NCI-H345 treated with DMSO at 0.1 percent for 48 hours (cell line): ENCODE measurements around the gene MOAP1.
A peak's percentile ranks its signal among the peaks of the same experiment; 100 is the strongest.
"Not testable (repeated sequence)": the region's sequence is repeated elsewhere in the genome, so short reads cannot be mapped to it uniquely, and the experiment has no call there.

Experiments used
- DNase-seq: peaks from one replicate; lab custom pipeline; 2025; ENCODE audit not compliant: unreplicated experiment; lab: John Stamatoyannopoulos, UW

MOAP1 gene

GRCh38 chr14:93150227-93151208, 34.2 kb downstream of the MOAP1 start:
- no peak for DNase-seq

DNA sequence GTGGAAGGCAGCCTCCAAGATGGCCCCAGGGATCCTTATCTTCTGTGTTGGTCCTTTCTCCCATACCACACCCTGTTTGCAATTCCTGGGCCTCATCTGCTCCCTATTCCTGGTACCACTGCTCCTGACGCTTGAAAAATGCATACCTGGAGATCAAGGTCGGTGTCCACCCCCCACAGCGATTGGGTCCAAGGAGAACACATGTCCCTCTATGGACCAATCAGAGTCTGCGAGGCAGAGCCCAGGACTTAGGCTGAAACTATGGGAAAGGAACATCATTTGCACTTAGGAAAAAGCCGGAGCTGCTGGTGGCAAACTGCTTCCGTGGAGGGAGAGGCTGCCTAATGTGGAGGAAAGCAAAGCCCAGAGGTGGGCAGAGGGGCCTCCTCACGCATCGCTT, 35.7 kb downstream of the MOAP1 start:
- DNase-seq, result no peak

GRCh38 chr14:93146119-93146518, 38.6 kb downstream of the MOAP1 start:
- no peak for DNase-seq

DNA sequence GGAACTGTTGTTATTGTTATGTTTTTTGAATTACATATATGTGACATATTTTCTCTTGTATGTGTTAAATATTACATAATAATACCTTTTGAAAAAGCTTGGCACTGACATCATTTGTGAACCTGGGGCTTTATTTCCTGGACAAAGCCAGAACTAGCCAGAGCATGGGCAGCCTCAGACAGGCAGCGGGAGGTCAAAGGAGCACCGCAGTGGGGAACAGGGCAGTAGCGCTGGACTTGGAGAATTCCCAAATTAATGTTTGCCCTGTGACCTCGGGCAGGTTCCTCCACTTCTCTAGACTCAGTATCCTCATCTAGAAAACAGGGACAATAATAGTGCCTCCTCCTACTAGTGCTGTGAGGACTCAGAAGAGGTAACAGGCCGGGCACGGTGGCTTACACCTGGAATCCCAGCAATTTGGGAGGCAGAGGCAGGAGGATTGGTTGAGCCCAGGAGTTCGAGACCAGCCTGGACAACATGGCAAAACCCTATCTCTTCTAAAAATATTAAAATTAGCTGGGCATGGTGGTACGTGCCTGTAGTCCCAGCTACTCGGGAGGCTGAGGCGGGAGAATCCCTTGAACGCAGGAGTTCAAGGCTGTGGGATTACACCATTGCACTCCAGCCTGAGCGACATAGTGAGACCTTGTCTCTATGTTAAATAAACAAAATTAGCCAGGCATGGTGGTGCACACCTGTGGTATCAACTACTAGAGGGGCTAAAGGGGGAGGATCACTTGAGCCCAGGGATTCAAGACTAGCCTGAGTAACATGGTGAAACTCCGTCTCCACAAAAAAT, 41.6 kb downstream of the MOAP1 start:
- no peak for DNase-seq

GRCh38 chr14:93137864-93138263, 46.8 kb downstream of the MOAP1 start:
- DNase-seq, result peak; percentile 61

GRCh38 chr14:93136508-93136907, 48.2 kb downstream of the MOAP1 start:
- not testable (repeated sequence) for DNase-seq

DNA sequence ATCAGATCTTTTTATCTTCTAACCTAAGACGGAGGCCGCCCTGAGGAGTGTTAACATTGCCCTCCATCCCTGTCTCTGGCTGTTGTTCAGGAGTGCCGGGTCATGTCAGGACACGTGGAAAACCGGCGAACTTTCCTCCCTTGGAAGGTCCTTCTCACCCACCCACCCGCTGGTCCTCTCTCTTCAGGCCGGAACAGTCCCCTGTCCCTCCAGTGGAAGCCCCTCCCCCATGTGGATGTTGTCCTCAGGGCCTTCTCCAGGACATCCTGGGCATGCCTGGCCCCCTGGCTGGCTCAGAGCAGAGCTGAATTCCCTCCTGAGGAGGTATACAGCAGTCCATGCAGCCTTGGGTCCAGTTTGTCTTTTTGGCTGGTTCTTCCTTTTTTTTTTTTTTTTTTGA, 48.7 kb downstream of the MOAP1 start:
- DNase-seq, result no peak

- no peak for DNase-seq
These were observed 49.3 kb downstream of the MOAP1 start for GRCh38 chr14:93135399-93135798.

DNA sequence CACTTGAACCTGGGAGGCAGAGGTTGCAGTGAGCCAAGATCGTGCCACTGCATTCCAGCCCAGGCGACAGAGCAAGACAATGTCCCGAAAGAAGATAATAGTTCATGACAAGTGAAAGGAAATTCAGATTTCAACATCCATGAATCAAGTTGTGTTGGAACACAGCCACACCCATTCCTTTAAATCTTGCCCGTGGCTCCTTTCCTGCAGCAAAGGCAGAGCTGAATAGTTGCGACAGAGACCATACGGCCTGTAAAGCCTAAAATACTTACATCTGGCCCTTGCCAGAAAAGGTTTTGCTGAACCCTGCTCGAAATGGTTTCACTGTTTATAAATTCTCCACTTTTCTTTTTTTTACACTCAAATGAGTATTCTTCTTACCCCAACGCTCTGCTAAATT, 51.2 kb downstream of the MOAP1 start:
- no peak for DNase-seq

DNA sequence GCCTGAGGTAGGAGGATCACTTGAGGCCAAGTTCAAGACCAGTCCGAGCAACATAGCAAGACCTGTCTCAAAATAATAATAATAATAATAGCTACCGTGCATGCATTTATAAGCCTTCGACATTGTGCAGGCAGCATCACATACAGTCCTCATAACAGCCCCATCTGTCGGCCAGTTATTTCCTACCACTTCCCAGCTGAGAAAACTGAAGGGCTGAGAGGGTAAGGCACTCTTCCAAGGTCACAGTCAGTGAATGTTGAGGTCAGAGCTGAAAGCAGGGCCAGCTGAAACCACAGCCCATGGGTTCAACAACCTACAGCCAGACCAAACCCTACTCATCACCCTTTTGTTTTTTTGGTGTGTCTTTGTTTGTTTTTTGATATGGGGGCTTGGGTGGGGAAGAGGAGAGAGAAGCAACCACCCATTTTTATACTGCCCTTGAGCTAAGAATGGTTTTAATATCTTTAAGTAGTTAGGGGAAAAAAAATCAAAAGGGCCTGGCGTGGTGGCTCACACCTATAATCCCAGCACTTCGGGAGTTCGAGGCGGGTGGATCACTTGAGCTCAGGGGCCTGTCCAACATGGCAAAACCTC, 52.1 kb downstream of the MOAP1 start:
- DNase-seq, result no peak
